HepG2 (cell line): ENCODE results near the gene DST. TPM values are rescaled to one million over a fixed set of nuclear protein-coding genes. Genes with fewer than 3 reads are reported as not detected.

ENCODE experiments used
- AGO2 ChIP-seq: fragments of 200-400 bp; formaldehyde crosslinking; optimal IDR thresholded peaks from 2 replicates; pipeline ENCODE3; 2017; ENCODE audit warnings: mild to moderate bottlenecking, low read depth, low read length, moderate library complexity
- BORCS8-MEF2B ChIP-seq: sonication (generic); formaldehyde crosslinking; IDR thresholded peaks from 2 replicates; pipeline ENCODE4 v1.8.0; 2022; ENCODE audit warnings: mild to moderate bottlenecking, missing genetic modification reagents
- CSRNP2 ChIP-seq: sonication (generic); formaldehyde crosslinking; conservative IDR thresholded peaks from 2 replicates; pipeline ENCODE4 v1.8.0; 2022; ENCODE audit warnings: low read depth, missing genetic modification reagents
- FOXK2 ChIP-seq: fragments of 450-650 bp; IDR thresholded peaks from 2 replicates; pipeline ENCODE4 v1.6.1; 2016
- FOXM1 ChIP-seq: sonication (generic); formaldehyde crosslinking; IDR thresholded peaks from 2 replicates; pipeline ENCODE4 v1.5.0; 2020; ENCODE audit warnings: missing genetic modification reagents
- GPBP1L1 ChIP-seq: sonication (generic); formaldehyde crosslinking; IDR thresholded peaks from 2 replicates; pipeline ENCODE4 v1.5.0; 2020; ENCODE audit warnings: mild to moderate bottlenecking, missing genetic modification reagents
- MED13 ChIP-seq: sonication (generic); formaldehyde crosslinking; IDR thresholded peaks from 2 replicates; pipeline ENCODE4 v1.5.0; 2020; ENCODE audit warnings: missing genetic modification reagents
- MIER2 ChIP-seq: IDR thresholded peaks from 2 replicates; pipeline ENCODE4 v1.6.1; 2016; ENCODE audit warnings: missing biosample characterization, missing genetic modification reagents
- NR2F2 ChIP-seq: IDR thresholded peaks from 2 replicates; pipeline ENCODE4 v1.6.1; 2012; ENCODE audit warnings: low read depth, inconsistent platforms, borderline replicate concordance
- RAD21 ChIP-seq: fragments of 450-650 bp; formaldehyde crosslinking; IDR thresholded peaks from 2 replicates; pipeline ENCODE4 v1.5.0; 2020; ENCODE audit warnings: mild to moderate bottlenecking
- REST ChIP-seq, 2 experiments: IDR thresholded peaks; 2 replicates each; pipeline ENCODE4 v1.6.1; 2011 to 2012; ENCODE audit warnings: low read length in 2 of 2, borderline replicate concordance in 1 of 2, low read depth in 1 of 2, mild to moderate bottlenecking in 1 of 2, moderate library complexity in 1 of 2
- SP2 ChIP-seq: sonication (generic); formaldehyde crosslinking; IDR thresholded peaks from 2 replicates; pipeline ENCODE4 v1.5.1; 2020; ENCODE audit warnings: mild to moderate bottlenecking, missing genetic modification reagents
- SP5 ChIP-seq: IDR thresholded peaks from 2 replicates; pipeline ENCODE4 v1.6.1; 2016; ENCODE audit warnings: low read depth, borderline replicate concordance
- TOE1 ChIP-seq: sonication (generic); formaldehyde crosslinking; IDR thresholded peaks from 2 replicates; pipeline ENCODE4 v1.4.0; 2020; ENCODE audit warnings: mild to moderate bottlenecking, missing genetic modification reagents
- ZC3H4 ChIP-seq: sonication (generic); formaldehyde crosslinking; IDR thresholded peaks from 2 replicates; pipeline ENCODE4 v1.4.0; 2020; ENCODE audit warnings: missing genetic modification reagents, borderline replicate concordance
- ZMAT3 ChIP-seq: sonication (generic); formaldehyde crosslinking; conservative IDR thresholded peaks from 2 replicates; pipeline ENCODE4 v1.7.0; 2021; ENCODE audit warnings: missing genetic modification reagents
- ZNF30 ChIP-seq: sonication (generic); formaldehyde crosslinking; IDR thresholded peaks from 2 replicates; pipeline ENCODE4 v1.5.0; 2020; ENCODE audit warnings: mild to moderate bottlenecking, missing genetic modification reagents
- ZNF543 ChIP-seq: sonication (generic); formaldehyde crosslinking; IDR thresholded peaks from 2 replicates; pipeline ENCODE4 v1.4.0; 2020; ENCODE audit warnings: mild to moderate bottlenecking, missing genetic modification reagents
- ZSCAN12 ChIP-seq: sonication (generic); formaldehyde crosslinking; IDR thresholded peaks from 2 replicates; pipeline ENCODE4 v1.9.0; 2021; ENCODE audit warnings: mild to moderate bottlenecking, missing genetic modification reagents
- polyA plus RNA-seq, 8 experiments: library from polyadenylated mRNA; depleted of rRNA in 3 of 8; stranded (reverse) in 7 of 8; unstranded in 1 of 8; fragments of >200 nt; fragmentation: Illumina TruSeq in 4 of 8; extraction: Trizol in 4 of 8; gene quantifications; 2 replicates each; pipeline versions ENCODE4 v1.2.1 to v1.2.3, GENCODE V29; 2011 to 2016; ENCODE audit warnings: low read depth in 4 of 8, missing spikeins in 1 of 8, mixed read lengths in 1 of 8; ENCODE audit not compliant: insufficient read depth in 1 of 8
- total RNA-seq, 5 experiments: library from RNA; depleted of rRNA; stranded (reverse); fragments of >200 nt; fragmentation: Illumina TruSeq; extraction: Trizol; gene quantifications; 2 replicates each; pipeline ENCODE4 v1.2.3, GENCODE V29; 2016; ENCODE audit warnings: low read depth in 1 of 5
- TF ChIP-seq, protein P1 (sequence below): sonication (generic); formaldehyde crosslinking; IDR thresholded peaks from 2 replicates; pipeline ENCODE4 v1.4.0; 2020; ENCODE audit warnings: missing genetic modification reagents, borderline replicate concordance

The DST gene
- total and polyA plus RNA-seq, 2 of the 13 experiments (the other 11 are each of a cell fraction or from before 2014, with no cell fraction given), result 64.4 to 89.0 TPM

- TF ChIP-seq REST (IDR thresholded peaks at IDR 0.05; ENCODE audit: borderline replicate concordance in 1 of 2, low read depth in 1 of 2, low read length in 2 of 2) (peak in 1 of 2 experiments; percentile 52; a peak in 1 of 4 replicates), MIER2 (0 out of 2 replicates have a peak, but pooled peaks have one; percentile 32), MED13 (CRISPR knock-in tag) (no peak), ZMAT3 (CRISPR knock-in tag) (peak; percentile 73), TOE1 (CRISPR knock-in tag) (no peak), SP5 (no peak), RAD21 (CRISPR knock-in tag) (no peak), ZNF543 (CRISPR knock-in tag) (no peak), AGO2 (no peak), FOXK2 (peak; percentile 97), NR2F2 (no peak), CSRNP2 (no peak), ZSCAN12 (no peak), ZC3H4 (CRISPR knock-in tag) (no peak), ZNF30 (CRISPR knock-in tag) (no peak), FOXM1 (CRISPR knock-in tag) (no peak), SP2 (CRISPR knock-in tag) (no peak), GPBP1L1 (CRISPR knock-in tag) (no peak), BORCS8-MEF2B (CRISPR knock-in tag) (no peak)
- TF ChIP-seq, protein P1, sequence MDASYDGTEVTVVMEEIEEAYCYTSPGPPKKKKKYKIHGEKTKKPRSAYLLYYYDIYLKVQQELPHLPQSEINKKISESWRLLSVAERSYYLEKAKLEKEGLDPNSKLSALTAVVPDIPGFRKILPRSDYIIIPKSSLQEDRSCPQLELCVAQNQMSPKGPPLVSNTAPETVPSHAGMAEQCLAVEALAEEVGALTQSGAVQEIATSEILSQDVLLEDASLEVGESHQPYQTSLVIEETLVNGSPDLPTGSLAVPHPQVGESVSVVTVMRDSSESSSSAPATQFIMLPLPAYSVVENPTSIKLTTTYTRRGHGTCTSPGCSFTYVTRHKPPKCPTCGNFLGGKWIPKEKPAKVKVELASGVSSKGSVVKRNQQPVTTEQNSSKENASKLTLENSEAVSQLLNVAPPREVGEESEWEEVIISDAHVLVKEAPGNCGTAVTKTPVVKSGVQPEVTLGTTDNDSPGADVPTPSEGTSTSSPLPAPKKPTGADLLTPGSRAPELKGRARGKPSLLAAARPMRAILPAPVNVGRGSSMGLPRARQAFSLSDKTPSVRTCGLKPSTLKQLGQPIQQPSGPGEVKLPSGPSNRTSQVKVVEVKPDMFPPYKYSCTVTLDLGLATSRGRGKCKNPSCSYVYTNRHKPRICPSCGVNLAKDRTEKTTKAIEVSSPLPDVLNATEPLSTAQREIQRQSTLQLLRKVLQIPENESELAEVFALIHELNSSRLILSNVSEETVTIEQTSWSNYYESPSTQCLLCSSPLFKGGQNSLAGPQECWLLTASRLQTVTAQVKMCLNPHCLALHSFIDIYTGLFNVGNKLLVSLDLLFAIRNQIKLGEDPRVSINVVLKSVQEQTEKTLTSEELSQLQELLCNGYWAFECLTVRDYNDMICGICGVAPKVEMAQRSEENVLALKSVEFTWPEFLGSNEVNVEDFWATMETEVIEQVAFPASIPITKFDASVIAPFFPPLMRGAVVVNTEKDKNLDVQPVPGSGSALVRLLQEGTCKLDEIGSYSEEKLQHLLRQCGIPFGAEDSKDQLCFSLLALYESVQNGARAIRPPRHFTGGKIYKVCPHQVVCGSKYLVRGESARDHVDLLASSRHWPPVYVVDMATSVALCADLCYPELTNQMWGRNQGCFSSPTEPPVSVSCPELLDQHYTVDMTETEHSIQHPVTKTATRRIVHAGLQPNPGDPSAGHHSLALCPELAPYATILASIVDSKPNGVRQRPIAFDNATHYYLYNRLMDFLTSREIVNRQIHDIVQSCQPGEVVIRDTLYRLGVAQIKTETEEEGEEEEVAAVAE (CRISPR knock-in tag), result peak; percentile 72; the same call in 1 of the 2 replicates
Measured at GRCh38 chr6:56683882-56684281, 41.2 kb upstream of the DST start (continued).
